Fibroblast of skin of right biceps (primary cell): Measurements from ENCODE around the gene PARD3B.

Source experiments
- DNase-seq: peaks from one replicate; pipeline ENCODE4 v3.0.0-alpha.2; 2013

The PARD3B gene

GRCh38 chr2:204657024-204657423 lies 111.7 kb downstream of the PARD3B start:
- no peak for DNase-seq

GRCh38 chr2:204662956-204663355 lies 117.7 kb downstream of the PARD3B start:
- DNase-seq = no peak

GRCh38 chr2:204663816-204664425 lies 118.6 kb downstream of the PARD3B start:
- DNase-seq = no peak

GRCh38 chr2:204664708-204665121 lies 119.4 kb downstream of the PARD3B start:
- peak; percentile 68 for DNase-seq

- DNase-seq = peak; percentile 81
Observed at GRCh38 chr2:204665207-204665606, 119.9 kb downstream of the PARD3B start.

- no peak for DNase-seq
Observed at GRCh38 chr2:204665771-204666170, 120.5 kb downstream of the PARD3B start.

GRCh38 chr2:204667990-204668389 lies 122.7 kb downstream of the PARD3B start:
- no peak for DNase-seq

GRCh38 chr2:204669382-204669781 lies 124.1 kb downstream of the PARD3B start:
- no peak for DNase-seq

- no peak for DNase-seq
Observed at GRCh38 chr2:204670124-204670523, 124.8 kb downstream of the PARD3B start.

GRCh38 chr2:204670756-204671155 lies 125.5 kb downstream of the PARD3B start:
- DNase-seq = no peak

- no peak for DNase-seq
Observed at GRCh38 chr2:204672772-204673171, 127.5 kb downstream of the PARD3B start.

GRCh38 chr2:204673877-204674276 lies 128.6 kb downstream of the PARD3B start:
- peak; percentile 52 for DNase-seq

GRCh38 chr2:204678031-204678430 lies 132.8 kb downstream of the PARD3B start:
- no peak for DNase-seq

GRCh38 chr2:204680576-204680975 lies 135.3 kb downstream of the PARD3B start:
- DNase-seq = peak; percentile 26

- DNase-seq = no peak
Observed at GRCh38 chr2:204681412-204681811, 136.1 kb downstream of the PARD3B start.

- DNase-seq = no peak
Observed at GRCh38 chr2:204683384-204683783, 138.1 kb downstream of the PARD3B start.

GRCh38 chr2:204686406-204686805 lies 141.1 kb downstream of the PARD3B start:
- DNase-seq = peak; percentile 40

- DNase-seq = no peak
Observed at GRCh38 chr2:204687776-204688175, 142.5 kb downstream of the PARD3B start.

GRCh38 chr2:204691911-204692510 lies 146.7 kb downstream of the PARD3B start:
- DNase-seq = peak; percentile 77

GRCh38 chr2:204692790-204693189 lies 147.5 kb downstream of the PARD3B start:
- DNase-seq = no peak

GRCh38 chr2:204693262-204693661 lies 148.0 kb downstream of the PARD3B start:
- DNase-seq = no peak

- peak; percentile 58 for DNase-seq
Observed at GRCh38 chr2:204695506-204695905, 150.2 kb downstream of the PARD3B start.

- DNase-seq = no peak
Observed at GRCh38 chr2:204696124-204696523, 150.8 kb downstream of the PARD3B start.

- DNase-seq = peak; percentile 16
Observed at GRCh38 chr2:204705243-204705932, 160.1 kb downstream of the PARD3B start.
